IgD-negative memory B cell (primary cell): ENCODE measurements around the gene GALNT17. TPM values are rescaled to one million over a fixed set of nuclear protein-coding genes. Genes with fewer than 3 reads are reported as not detected.

ENCODE experiments used
- H3K27ac Mint-ChIP-seq, 3 donors: one replicate each; pipeline ENCODE4 v1.8.0; 2020 to 2022; ENCODE audit warnings: mild to moderate bottlenecking in 3 of 3, mixed read lengths in 3 of 3, moderate library complexity in 1 of 3
- H3K27me3 Mint-ChIP-seq: one replicate; pipeline ENCODE4 v1.8.0; 2021; ENCODE audit warnings: mixed read lengths
- H3K36me3 Mint-ChIP-seq: one replicate; pipeline ENCODE4 v1.8.0; 2020; ENCODE audit warnings: mild to moderate bottlenecking, mixed read lengths
- H3K4me1 Mint-ChIP-seq, 3 donors: one replicate each; pipeline ENCODE4 v1.8.0; 2020 to 2022; ENCODE audit warnings: mixed read lengths in 3 of 3, mild to moderate bottlenecking in 1 of 3
- H3K4me3 Mint-ChIP-seq, 4 donors: one replicate each; pipeline ENCODE4 v1.8.0; 2020 to 2022; ENCODE audit warnings: mild to moderate bottlenecking in 4 of 4, mixed read lengths in 4 of 4, moderate library complexity in 3 of 4
- H3K9me3 Mint-ChIP-seq, 3 donors: one replicate each; pipeline ENCODE4 v1.8.0; 2020 to 2021; ENCODE audit warnings: mixed read lengths in 3 of 3, mild to moderate bottlenecking in 1 of 3
- polyA plus RNA-seq: library from polyadenylated mRNA; unstranded; fragments of 300-500 nt; fragmentation: Illumina TruSeq; gene quantifications from one replicate; pipeline ENCODE4 v1.2.3, GENCODE V29; 2021

GALNT17 gene
- polyA plus RNA-seq, 1 donor from 2014 or later, result not detected

DNA sequence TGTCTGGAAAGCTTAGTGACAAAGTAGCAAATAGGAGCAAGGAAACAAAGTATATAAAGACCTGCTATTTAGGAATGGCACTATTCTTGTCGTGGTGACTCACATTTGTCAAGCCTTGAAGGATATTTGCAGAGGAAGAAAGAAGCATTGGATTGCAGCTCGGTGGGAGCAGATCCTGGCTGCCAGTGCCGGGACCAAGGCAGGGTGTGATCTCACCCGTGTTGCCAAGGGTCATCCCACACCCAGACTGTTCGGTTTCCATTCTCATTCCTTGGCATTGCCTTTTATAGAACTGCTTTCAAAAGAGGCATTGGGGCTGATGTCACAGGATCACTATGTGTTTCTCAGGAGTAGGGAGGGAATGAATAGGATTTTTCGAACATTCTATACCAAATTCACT lies 176.2 kb downstream of the GALNT17 start:
- Mint-ChIP-seq H3K27ac (no peak overlapping the region), H3K4me3 (no peak overlapping the region), H3K36me3 (peaks cover 1% of the 10 kb centered on the region), H3K27me3 (no peaks in the 10 kb centered on the region), H3K4me1 (no peaks in the 10 kb centered on the region), H3K9me3 (peaks cover 3 to 20% (median 11%) of the 10 kb centered on the region in 3 donors)

DNA sequence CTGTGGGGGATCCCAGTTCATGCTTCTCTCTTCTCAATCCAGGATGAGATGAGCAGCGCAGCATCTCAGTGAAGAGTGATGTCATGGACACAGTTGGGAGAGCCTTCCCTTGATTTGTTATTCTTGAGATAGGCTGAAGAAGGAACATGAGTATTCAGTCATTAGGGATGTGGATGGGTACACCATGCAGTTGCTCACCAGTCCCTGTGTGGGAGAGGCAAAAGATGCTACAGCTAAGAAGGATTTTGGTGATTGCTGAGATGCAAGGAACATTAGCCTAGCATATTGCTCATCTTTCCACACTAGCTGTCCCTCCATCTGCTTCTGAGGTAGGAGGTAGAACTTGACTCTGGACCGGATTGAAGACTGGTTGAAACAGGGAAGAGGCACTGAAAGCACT lies 179.6 kb downstream of the GALNT17 start:
- H3K9me3 Mint-ChIP-seq, result peaks cover 1 to 25% (median 12%) of the 10 kb centered on the region in 3 donors
- H3K4me1 Mint-ChIP-seq, result no peaks in the 10 kb centered on the region
- H3K27me3 Mint-ChIP-seq, result no peaks in the 10 kb centered on the region
- no peak overlapping the region for H3K4me3 Mint-ChIP-seq
- no peaks in the 10 kb centered on the region for H3K36me3 Mint-ChIP-seq
- no peak overlapping the region for H3K27ac Mint-ChIP-seq

DNA sequence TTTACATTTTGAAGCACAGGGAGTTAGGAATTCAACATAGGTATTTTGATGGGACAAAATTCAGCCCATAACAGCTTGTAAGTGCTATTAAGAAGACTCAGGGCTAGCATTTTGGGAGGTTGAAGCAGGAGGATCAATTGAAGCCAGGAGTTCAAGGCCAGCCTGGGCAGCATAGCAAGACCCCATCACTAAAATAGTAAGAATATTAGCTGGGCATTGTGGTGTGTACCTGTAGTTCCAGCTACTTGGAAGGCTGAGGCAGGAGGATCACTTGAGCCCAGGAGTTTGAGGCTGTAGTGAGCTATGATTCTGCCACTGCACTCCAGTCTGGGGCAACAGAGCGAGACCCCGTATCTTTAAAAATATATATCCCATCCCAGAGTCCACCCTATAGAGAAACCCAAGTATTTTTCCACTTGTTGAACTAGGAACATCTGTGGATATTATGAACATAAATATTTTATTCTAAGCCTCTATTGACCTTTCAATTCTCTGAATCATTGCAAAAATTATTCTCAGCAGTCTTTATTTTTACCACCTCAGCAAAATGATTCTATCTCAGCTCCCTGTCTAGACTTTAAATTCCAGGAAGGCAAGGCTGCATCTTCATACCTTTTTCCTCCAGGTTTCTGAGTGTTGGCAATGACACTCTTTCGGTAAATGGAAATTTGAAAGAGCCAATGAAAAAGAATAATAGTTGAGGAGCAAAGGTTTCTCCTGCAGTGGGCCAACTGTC lies 181.0 kb downstream of the GALNT17 start:
- Mint-ChIP-seq H3K27ac (no peak overlapping the region), H3K9me3 (peaks cover 0 to 25% (median 9%) of the 10 kb centered on the region in 3 donors), H3K36me3 (no peaks in the 10 kb centered on the region), H3K27me3 (no peaks in the 10 kb centered on the region), H3K4me3 (no peak overlapping the region), H3K4me1 (no peaks in the 10 kb centered on the region)

DNA sequence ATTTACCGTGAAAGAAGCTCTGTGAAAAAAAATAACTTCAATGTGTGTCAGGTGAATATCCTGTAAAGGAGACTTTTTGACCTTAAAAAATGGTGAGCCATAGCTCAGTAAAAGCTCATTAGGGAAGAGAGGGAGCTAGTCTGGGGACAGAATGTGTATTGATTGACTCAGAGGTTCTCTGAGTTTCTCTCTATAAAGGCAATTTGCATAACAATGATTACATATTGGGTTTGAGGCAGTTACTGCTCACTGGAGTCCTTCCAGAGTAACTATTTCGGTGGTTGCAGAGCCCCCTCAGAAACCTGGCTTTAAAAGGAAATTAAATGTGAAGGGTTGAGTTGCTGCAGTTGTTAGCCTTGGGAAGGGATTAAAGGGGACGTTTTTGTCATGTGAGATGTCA lies 181.6 kb downstream of the GALNT17 start:
- H3K4me3 Mint-ChIP-seq, result no peak overlapping the region
- H3K36me3 Mint-ChIP-seq, result no peaks in the 10 kb centered on the region
- H3K9me3 Mint-ChIP-seq, result peaks cover 0 to 25% (median 9%) of the 10 kb centered on the region in 3 donors
- no peak overlapping the region for H3K27ac Mint-ChIP-seq
- H3K4me1 Mint-ChIP-seq, result no peaks in the 10 kb centered on the region
- H3K27me3 Mint-ChIP-seq, result no peaks in the 10 kb centered on the region

DNA sequence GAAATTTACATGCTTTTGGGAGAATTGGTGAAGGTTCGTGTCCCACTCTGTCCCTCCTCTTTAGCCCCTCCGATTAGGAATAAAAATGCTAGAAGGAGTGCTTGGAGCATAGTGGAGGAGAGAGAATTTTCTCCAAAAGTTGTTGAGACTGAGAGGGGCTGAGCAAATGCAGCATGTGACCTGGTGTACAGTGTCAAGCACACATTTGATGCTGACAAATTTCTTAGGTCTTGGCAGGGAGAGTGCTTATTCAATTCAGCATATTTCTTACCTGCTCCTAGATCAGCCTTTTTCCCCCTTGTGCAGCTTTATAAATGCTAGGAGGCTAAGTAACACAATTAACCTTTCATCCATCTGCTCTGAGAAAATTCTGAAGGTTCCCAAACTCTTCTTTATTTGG lies 189.0 kb downstream of the GALNT17 start:
- no peaks in the 10 kb centered on the region for H3K4me1 Mint-ChIP-seq
- H3K36me3 Mint-ChIP-seq, result no peaks in the 10 kb centered on the region
- H3K9me3 Mint-ChIP-seq, result peaks cover 0 to 18% (median 4%) of the 10 kb centered on the region in 3 donors
- no peaks in the 10 kb centered on the region for H3K27me3 Mint-ChIP-seq
- H3K4me3 Mint-ChIP-seq, result no peak overlapping the region
- H3K27ac Mint-ChIP-seq, result no peak overlapping the region

DNA sequence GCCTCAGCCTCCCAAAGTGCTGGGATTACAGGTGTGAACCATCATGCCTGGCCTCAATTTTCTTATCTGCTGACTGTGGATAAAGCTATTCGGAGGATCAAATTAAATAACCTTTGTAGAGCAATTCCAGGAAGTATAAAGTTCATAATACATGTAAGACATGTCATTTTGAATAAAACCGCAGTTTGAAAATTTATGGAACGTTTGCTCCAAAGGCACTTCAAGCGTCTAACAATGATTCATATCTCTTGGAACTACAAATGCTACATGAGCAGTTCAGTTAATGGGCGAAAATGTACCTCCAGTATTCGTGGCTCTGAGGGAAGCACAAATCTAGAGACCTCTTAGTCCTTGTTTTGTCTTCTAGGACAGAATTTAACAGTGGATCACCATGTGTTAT lies 190.3 kb downstream of the GALNT17 start:
- no peaks in the 10 kb centered on the region for H3K36me3 Mint-ChIP-seq
- H3K9me3 Mint-ChIP-seq, result peaks cover 2 to 18% (median 4%) of the 10 kb centered on the region in 3 donors
- no peak overlapping the region for H3K4me3 Mint-ChIP-seq
- H3K27ac Mint-ChIP-seq, result no peak overlapping the region
- H3K4me1 Mint-ChIP-seq, result no peaks in the 10 kb centered on the region
- no peaks in the 10 kb centered on the region for H3K27me3 Mint-ChIP-seq

DNA sequence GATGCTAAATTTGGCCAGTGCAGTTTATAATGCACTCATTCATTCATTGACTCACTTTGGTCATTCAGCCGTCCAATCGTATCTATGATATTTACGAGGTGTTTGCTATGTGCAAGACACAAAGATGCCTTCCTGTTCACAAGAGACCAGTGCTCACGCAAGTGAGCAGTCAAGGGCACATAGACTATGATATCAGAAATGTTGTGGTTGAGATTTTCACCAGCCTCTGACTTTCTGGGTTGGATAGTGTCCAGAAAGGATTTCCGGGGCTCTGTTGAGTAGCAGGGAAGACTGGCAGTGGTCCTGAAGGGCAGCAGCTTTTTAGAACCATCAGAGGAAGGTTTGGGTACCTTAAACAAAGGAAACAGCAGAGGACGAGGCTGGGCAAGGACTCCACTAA lies 191.8 kb downstream of the GALNT17 start:
- Mint-ChIP-seq H3K4me1 (no peaks in the 10 kb centered on the region), H3K27ac (no peak overlapping the region), H3K9me3 (peaks cover 2 to 16% (median 4%) of the 10 kb centered on the region in 3 donors), H3K4me3 (no peak overlapping the region), H3K27me3 (no peaks in the 10 kb centered on the region), H3K36me3 (no peaks in the 10 kb centered on the region)

DNA sequence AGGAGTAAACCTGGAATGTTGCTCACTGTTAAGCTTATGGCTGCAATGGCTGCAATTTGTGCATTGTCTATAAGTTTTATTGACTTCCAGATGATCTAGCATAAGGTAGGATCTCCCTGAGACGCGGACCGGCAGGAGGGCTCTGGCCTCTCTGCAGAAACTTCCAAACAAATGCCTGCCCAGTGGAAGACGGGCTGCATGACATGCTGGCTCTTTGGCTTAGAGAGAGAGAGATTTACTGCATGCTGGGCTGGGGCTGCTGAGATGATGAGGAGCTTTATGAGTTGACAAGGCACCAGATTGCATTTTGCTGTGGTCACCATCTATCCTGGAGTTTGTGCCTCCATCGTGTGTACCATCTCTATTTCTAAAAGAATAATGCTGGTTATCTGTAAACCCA lies 193.2 kb downstream of the GALNT17 start:
- H3K4me1 Mint-ChIP-seq, result no peaks in the 10 kb centered on the region
- H3K36me3 Mint-ChIP-seq, result no peaks in the 10 kb centered on the region
- H3K9me3 Mint-ChIP-seq, result peaks cover 0 to 15% (median 2%) of the 10 kb centered on the region in 3 donors
- H3K27ac Mint-ChIP-seq, result no peak overlapping the region
- no peak overlapping the region for H3K4me3 Mint-ChIP-seq
- H3K27me3 Mint-ChIP-seq, result no peaks in the 10 kb centered on the region

DNA sequence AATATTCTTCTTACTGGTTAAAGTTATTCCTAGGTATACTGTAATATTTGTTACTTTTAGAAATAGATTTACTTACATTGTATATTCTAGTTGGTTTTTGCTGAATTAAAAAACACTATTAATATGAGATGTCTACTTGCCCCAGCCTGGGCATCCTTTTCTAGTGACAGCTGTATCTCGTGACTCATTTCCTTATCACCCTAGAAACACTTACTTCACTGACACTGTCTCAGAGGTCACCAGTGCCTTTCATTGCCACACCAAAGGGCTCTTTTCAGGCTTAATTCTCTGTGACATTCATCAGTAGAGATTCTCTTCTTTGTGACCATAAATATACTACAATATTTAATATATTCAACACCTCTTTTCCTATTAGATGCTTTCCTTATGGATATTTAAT lies 194.7 kb downstream of the GALNT17 start:
- Mint-ChIP-seq H3K9me3 (peaks cover 0 to 15% (median 2%) of the 10 kb centered on the region in 3 donors), H3K27ac (no peak overlapping the region), H3K27me3 (no peaks in the 10 kb centered on the region), H3K4me1 (no peaks in the 10 kb centered on the region), H3K36me3 (no peaks in the 10 kb centered on the region), H3K4me3 (no peak overlapping the region)

DNA sequence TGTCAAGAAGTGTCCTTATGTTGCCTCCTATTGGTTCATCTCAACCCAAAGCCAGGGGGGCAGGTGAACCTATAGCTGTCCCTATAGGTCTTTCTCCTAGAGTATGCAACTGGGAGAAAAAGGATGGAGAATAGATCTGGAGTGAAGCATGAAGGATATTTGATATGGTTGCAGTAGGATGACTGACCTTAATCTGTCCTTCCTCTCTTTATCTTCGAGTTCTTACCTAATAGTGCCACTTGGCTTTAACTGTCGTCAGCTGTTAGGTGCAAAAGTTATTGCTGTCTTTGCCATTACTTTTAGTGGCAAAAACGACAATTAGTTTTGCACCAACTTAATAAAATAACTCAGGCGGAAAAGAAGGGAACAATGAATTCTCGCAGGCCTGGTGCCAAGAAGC lies 196.0 kb downstream of the GALNT17 start:
- Mint-ChIP-seq H3K4me1 (no peaks in the 10 kb centered on the region), H3K9me3 (peaks cover 0 to 12% (median 2%) of the 10 kb centered on the region in 3 donors), H3K36me3 (no peaks in the 10 kb centered on the region), H3K27ac (no peak overlapping the region), H3K27me3 (no peaks in the 10 kb centered on the region), H3K4me3 (no peak overlapping the region)

DNA sequence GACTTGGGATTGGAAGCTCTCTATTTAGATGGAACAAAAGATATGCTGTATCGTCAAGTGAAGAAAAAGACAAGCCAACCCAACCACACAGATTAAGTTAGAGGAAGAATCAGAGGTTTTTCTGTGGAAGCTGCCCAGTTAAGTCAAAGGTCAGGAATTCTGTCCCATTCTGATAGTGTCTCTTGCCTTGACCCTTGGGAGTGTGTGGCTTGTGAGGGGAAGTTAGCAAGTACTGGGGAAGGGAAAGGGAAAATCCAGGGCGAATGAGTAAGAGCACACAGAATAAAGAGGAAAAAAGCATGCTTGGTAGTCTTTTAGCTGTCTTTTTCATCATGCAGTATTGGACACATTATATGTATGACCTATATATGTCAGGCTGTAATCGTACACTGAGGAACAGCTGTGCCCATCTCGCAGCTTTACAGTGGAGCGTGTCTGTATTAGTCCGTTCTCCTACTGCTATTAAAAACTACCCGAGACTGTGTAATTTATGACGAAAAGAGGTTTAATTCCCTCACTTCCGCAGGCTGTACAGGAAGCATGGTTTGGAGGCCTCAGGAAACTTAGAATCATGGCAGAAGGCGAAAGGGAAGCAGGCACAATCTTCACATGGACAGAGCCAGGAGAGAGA lies 197.2 kb downstream of the GALNT17 start:
- Mint-ChIP-seq H3K9me3 (peaks cover 0 to 8% (median 4%) of the 10 kb centered on the region in 3 donors), H3K36me3 (no peaks in the 10 kb centered on the region), H3K4me1 (no peaks in the 10 kb centered on the region), H3K27ac (no peak overlapping the region), H3K27me3 (no peaks in the 10 kb centered on the region), H3K4me3 (no peak overlapping the region)

DNA sequence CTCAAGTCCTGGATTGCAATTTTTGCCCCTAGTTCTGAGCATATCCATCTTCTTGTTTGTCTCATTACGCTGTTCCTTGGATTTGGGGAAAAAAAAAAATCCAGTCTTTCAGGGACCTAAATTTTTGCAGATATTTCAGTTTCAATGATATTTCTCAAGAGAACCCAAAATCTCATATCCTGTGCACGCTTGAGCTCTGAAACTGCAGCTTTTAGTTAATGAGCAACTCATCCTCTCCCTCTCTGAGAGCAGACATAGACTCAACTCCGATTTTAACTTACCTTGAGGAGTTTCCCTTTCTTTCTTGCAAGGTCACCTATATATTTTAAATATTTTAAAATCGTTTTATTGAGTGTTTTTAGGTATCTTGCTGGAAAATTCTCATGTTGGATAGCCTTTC lies 200.3 kb downstream of the GALNT17 start:
- H3K9me3 Mint-ChIP-seq, result peaks cover 3 to 4% (median 3%) of the 10 kb centered on the region in 3 donors

DNA sequence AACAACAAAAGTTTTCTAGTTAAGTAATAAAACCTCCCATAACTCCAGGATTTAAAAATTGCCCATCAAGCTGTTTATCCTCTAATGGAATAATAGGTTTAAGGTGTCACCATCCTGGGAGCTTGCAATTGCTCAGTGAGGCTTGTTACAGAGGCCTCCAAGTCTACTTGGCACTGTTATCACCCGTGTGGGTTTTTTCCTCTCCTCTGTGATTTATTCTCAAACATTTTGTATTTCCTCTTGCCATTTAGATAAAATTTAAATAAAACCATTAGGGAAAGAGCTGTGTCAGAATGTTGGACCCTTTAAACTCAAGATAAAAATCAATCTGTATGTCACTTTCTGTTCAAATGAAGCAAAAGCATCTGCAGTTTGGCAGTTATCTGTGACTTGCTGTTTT lies 202.6 kb downstream of the GALNT17 start:
- H3K27me3 Mint-ChIP-seq, result no peaks in the 10 kb centered on the region
- H3K4me3 Mint-ChIP-seq, result no peak overlapping the region
- H3K9me3 Mint-ChIP-seq, result peaks cover under 1 to 4% (median 3%) of the 10 kb centered on the region in 3 donors
- no peaks in the 10 kb centered on the region for H3K36me3 Mint-ChIP-seq
- peak overlapping the region in 1 of 3 donors; percentile 62 for H3K27ac Mint-ChIP-seq
- no peaks in the 10 kb centered on the region for H3K4me1 Mint-ChIP-seq

More for the DNA sequence above, 200.3 kb downstream of the GALNT17 start:
- Mint-ChIP-seq H3K4me3 (no peak overlapping the region), H3K27ac (no peak overlapping the region), H3K36me3 (no peaks in the 10 kb centered on the region), H3K27me3 (no peaks in the 10 kb centered on the region), H3K4me1 (no peaks in the 10 kb centered on the region)

DNA sequence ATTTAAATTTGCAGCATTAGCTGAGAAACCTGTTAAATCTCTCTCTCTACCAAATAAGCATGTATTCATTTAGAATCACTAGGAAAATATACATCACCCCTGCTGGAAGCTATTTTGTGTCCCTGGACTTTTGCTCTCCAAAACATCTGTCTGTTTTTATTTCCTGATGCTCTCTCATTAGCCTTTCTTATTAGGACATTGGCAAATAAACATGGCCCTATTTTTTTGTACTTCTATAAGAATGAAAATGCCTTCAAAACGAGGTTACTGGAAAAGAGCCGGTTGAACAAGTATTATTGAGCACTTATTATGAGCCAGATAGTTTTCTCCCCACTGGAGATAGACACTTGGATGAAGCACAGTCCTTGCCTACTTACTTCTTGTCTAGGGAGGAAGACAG lies 206.9 kb downstream of the GALNT17 start:
- Mint-ChIP-seq H3K27me3 (no peaks in the 10 kb centered on the region), H3K27ac (no peak overlapping the region), H3K36me3 (no peaks in the 10 kb centered on the region), H3K4me1 (no peaks in the 10 kb centered on the region), H3K9me3 (peaks cover 6 to 18% (median 6%) of the 10 kb centered on the region in 3 donors), H3K4me3 (peak overlapping the region in 1 of 4 donors; percentile 17)

DNA sequence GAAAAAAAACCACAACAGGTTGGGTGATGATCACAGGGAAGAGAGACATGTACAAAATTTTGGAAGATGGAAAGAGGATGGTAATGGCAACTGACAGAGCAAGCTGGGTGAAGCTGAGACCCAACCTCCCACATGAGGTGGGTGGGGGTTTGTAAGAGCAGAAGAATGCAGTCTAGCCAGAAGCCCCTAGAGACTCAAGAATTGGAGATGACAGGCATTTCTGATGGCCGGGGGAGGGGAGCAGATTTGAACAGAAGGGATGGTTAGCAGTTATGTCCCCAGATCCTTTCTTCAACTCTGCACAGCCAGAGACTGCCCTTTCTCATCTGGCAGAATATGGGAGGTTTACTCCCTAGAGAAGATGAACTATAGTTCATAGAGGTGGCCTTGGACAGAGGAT lies 208.0 kb downstream of the GALNT17 start:
- H3K27ac Mint-ChIP-seq, result peak overlapping the region in 1 of 3 donors; percentile 66
- no peaks in the 10 kb centered on the region for H3K36me3 Mint-ChIP-seq
- H3K4me1 Mint-ChIP-seq, result no peaks in the 10 kb centered on the region
- no peaks in the 10 kb centered on the region for H3K27me3 Mint-ChIP-seq
- H3K9me3 Mint-ChIP-seq, result peaks cover 3 to 22% (median 6%) of the 10 kb centered on the region in 3 donors
- H3K4me3 Mint-ChIP-seq, result no peak overlapping the region

DNA sequence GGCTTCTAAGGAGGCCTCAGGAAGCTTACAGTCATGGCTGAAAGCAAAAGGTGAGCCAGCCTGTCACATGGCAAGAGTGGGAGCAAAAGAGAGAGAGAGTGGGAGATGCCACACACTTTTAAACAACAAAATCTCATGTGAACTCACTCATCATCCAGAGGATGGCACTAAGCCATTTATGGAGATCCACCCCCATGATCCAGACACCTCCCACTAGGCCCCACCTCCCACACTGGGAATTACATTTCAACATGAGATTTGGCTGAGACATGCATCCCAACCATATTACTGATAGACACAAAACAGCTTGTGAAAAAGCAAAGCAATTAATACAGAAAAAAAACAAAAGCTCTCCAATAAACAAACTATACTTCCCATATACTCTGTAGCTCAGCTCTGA lies 210.3 kb downstream of the GALNT17 start:
- Mint-ChIP-seq H3K4me1 (no peaks in the 10 kb centered on the region), H3K27ac (no peak overlapping the region), H3K36me3 (no peaks in the 10 kb centered on the region), H3K4me3 (no peak overlapping the region), H3K9me3 (peaks cover 2 to 22% (median 3%) of the 10 kb centered on the region in 3 donors), H3K27me3 (no peaks in the 10 kb centered on the region)
